Measurements from ENCODE around the gene RPS18. TPM values are rescaled to one million over a fixed set of nuclear protein-coding genes. Genes with fewer than 3 reads are reported as not detected.
A peak's percentile ranks its signal among the peaks of the same experiment; 100 is the strongest.

RPS18 gene
- total RNA-seq, 1 donor from 2014 or later, result 3,043 TPM

GRCh38 chr6:33312361-33313104 is 40.7 kb downstream of the RPS18 start:
- H3K27me3 Mint-ChIP-seq, result peaks cover 5% of the 10 kb centered on the region
- H3K9me3 Mint-ChIP-seq, result no peaks in the 10 kb centered on the region
- H3K4me1 Mint-ChIP-seq (ENCODE audit: unreplicated experiment), result peaks cover 24% of the 10 kb centered on the region
- peak overlapping the region; percentile 100 for H3K4me3 Mint-ChIP-seq
- TF ChIP-seq CTCF (conservative IDR thresholded peaks at IDR 0.05), result no peak
- peak overlapping the region; percentile 93 for H3K27ac Mint-ChIP-seq
- DNase-seq (ENCODE audit: extremely low spot score, unreplicated experiment), result no peak
- H3K36me3 Mint-ChIP-seq, result peaks cover 5% of the 10 kb centered on the region

GRCh38 chr6:33313105-33313708 is 41.3 kb downstream of the RPS18 start:
- Mint-ChIP-seq H3K27ac (peak overlapping the region; percentile 93), H3K9me3 (no peaks in the 10 kb centered on the region), H3K4me1 (ENCODE audit: unreplicated experiment) (peaks cover 29% of the 10 kb centered on the region), H3K4me3 (peak overlapping the region; percentile 100), H3K27me3 (peaks cover 5% of the 10 kb centered on the region), H3K36me3 (peaks cover 5% of the 10 kb centered on the region)
- TF ChIP-seq CTCF (conservative IDR thresholded peaks at IDR 0.05), result no peak
- no peak for DNase-seq (ENCODE audit: extremely low spot score, unreplicated experiment)

GRCh38 chr6:33313709-33314514 is 42.0 kb downstream of the RPS18 start, which contains the start of gene TAPBP:
Gene TAPBP (minus strand): TSS chr6:33314078. CDS start chr6:33314041, 37 bp downstream.
- Mint-ChIP-seq H3K4me1 (ENCODE audit: unreplicated experiment) (peaks cover 36% of the 10 kb centered on the region), H3K4me3 (peak within 1 kb of the TSS; percentile 100), H3K27me3 (peaks cover 5% of the 10 kb centered on the region), H3K36me3 (peaks cover 5% of the 10 kb centered on the region), H3K27ac (peak within 1 kb of the TSS; percentile 93), H3K9me3 (no peaks in the 10 kb centered on the region)
- DNase-seq (ENCODE audit: extremely low spot score, unreplicated experiment), result no peak
- no peak for TF ChIP-seq CTCF (conservative IDR thresholded peaks at IDR 0.05)

- no peak for DNase-seq (ENCODE audit: extremely low spot score, unreplicated experiment)
- Mint-ChIP-seq H3K4me1 (ENCODE audit: unreplicated experiment) (peaks cover 41% of the 10 kb centered on the region), H3K9me3 (no peaks in the 10 kb centered on the region), H3K27me3 (peaks cover 5% of the 10 kb centered on the region), H3K4me3 (peak overlapping the region; percentile 100), H3K36me3 (peaks cover 5% of the 10 kb centered on the region), H3K27ac (peak overlapping the region; percentile 93)
- TF ChIP-seq CTCF (conservative IDR thresholded peaks at IDR 0.05), result no peak
Measured at GRCh38 chr6:33314515-33314942, 42.7 kb downstream of the RPS18 start.

- peaks cover 5% of the 10 kb centered on the region for H3K27me3 Mint-ChIP-seq
- peak overlapping the region; percentile 93 for H3K27ac Mint-ChIP-seq
- H3K36me3 Mint-ChIP-seq, result peaks cover 5% of the 10 kb centered on the region
- H3K9me3 Mint-ChIP-seq, result no peaks in the 10 kb centered on the region
- no peak for TF ChIP-seq CTCF (conservative IDR thresholded peaks at IDR 0.05)
- no peak for DNase-seq (ENCODE audit: extremely low spot score, unreplicated experiment)
- H3K4me3 Mint-ChIP-seq, result peak overlapping the region; percentile 100
- peaks cover 48% of the 10 kb centered on the region for H3K4me1 Mint-ChIP-seq (ENCODE audit: unreplicated experiment)
Measured at GRCh38 chr6:33314943-33315792, 43.3 kb downstream of the RPS18 start.

Measured in type B pancreatic cell (in vitro differentiated cells).